Tibial nerve (tissue), 4 donors: ENCODE results near the gene TSHZ2. TPM values are rescaled to one million over a fixed set of nuclear protein-coding genes. Genes with fewer than 3 reads are reported as not detected.

Experiments
- DNase-seq, 2 donors: peaks; one replicate each; pipeline ENCODE4 v3.0.0-alpha.2; 2019; ENCODE audit warnings: low spot score in 2 of 2
- H3K27ac ChIP-seq, 4 donors: fragments of 200-600 bp; sonication (generic) in 3 of 4; one replicate each; pipeline ENCODE4 v1.5.1; 2017 to 2019; ENCODE audit warnings: mild to moderate bottlenecking in 1 of 4
- H3K27me3 ChIP-seq, 2 donors: fragments of 200-600 bp; sonication (generic) in 1 of 2; one replicate each; pipeline versions ENCODE4 v1.5.1 to v1.6.0; 2017 to 2019
- H3K36me3 ChIP-seq, 3 donors: fragments of 200-600 bp; sonication (generic); one replicate each; pipeline ENCODE4 v1.5.1; 2018 to 2019
- H3K4me1 ChIP-seq, 4 donors: fragments of 200-600 bp; sonication (generic) in 3 of 4; one replicate each; pipeline ENCODE4 v1.5.1; 2017 to 2019
- H3K4me3 ChIP-seq, 4 donors: fragments of 200-600 bp; sonication (generic) in 3 of 4; one replicate each; pipeline ENCODE4 v1.5.1; 2017 to 2019; ENCODE audit warnings: mild to moderate bottlenecking in 1 of 4, moderate library complexity in 1 of 4
- H3K9me3 ChIP-seq, 4 donors: fragments of 200-600 bp; sonication (generic) in 3 of 4; one replicate each; pipeline ENCODE4 v1.5.1; 2017 to 2019
- CTCF ChIP-seq, 5 experiments: fragments of 200-600 bp in 3 of 5; fragments of 450-650 bp in 2 of 5; sonication (generic) in 3 of 5; IDR thresholded peaks; one replicate each; pipeline ENCODE4 v1.5.1; 2016 to 2019; ENCODE audit warnings: antibody characterized with exemption in 5 of 5, mild to moderate bottlenecking in 3 of 5, moderate library complexity in 2 of 5
- EP300 ChIP-seq, 2 donors: sonication (generic); formaldehyde crosslinking; IDR thresholded peaks; one replicate each; pipeline ENCODE4 v1.6.1; 2017; ENCODE audit warnings: antibody characterized with exemption in 2 of 2, mild to moderate bottlenecking in 1 of 2
- POLR2A ChIP-seq, 2 donors: fragments of 450-650 bp; IDR thresholded peaks; one replicate each; pipeline ENCODE4 v1.6.1; 2017; ENCODE audit warnings: antibody characterized with exemption in 2 of 2, mild to moderate bottlenecking in 2 of 2, moderate library complexity in 2 of 2
- WGBS, 2 donors: methylation state at CpG; one replicate each; pipeline ENCODE4 v1.1.5; 2018; 5-methylcytosine and 5-hydroxymethylcytosine counted together
- total RNA-seq, 4 donors: library from RNA; depleted of rRNA; stranded (reverse); fragments of >200 nt; gene quantifications; one replicate each; pipeline ENCODE4 v1.1.0, GENCODE V29; 2016

The TSHZ2 gene
- total RNA-seq, 4 donors from 2014 or later, result 20.9 to 33.7 (median 25.1) TPM

- no peak overlapping the region for H3K4me3 ChIP-seq
- no peak for DNase-seq
- no peaks in the 10 kb centered on the region for H3K36me3 ChIP-seq
- no peak for TF ChIP-seq POLR2A (IDR thresholded peaks at IDR 0.05)
- TF ChIP-seq EP300 (IDR thresholded peaks at IDR 0.05), result no peak
- TF ChIP-seq CTCF (IDR thresholded peaks at IDR 0.05), result no peak
- 83 to 86% methylated on average over 4 of the region's 4 CpGs for WGBS, 2 donors
- no peaks in the 10 kb centered on the region for H3K9me3 ChIP-seq
- H3K27ac ChIP-seq, result peak overlapping the region in 1 of 4 donors; percentile 60
- no peaks in the 10 kb centered on the region for H3K27me3 ChIP-seq
- H3K4me1 ChIP-seq, result peaks cover 0 to 27% (median 0%) of the 10 kb centered on the region in 4 donors
Observed at GRCh38 chr20:53122853-53123252, 150.7 kb downstream of the TSHZ2 start.

- peak; percentile 44 to 72 for DNase-seq
- Histone ChIP-seq H3K27me3 (no peaks in the 10 kb centered on the region), H3K4me3 (no peak overlapping the region), H3K36me3 (no peaks in the 10 kb centered on the region), H3K9me3 (no peaks in the 10 kb centered on the region), H3K27ac (peak overlapping the region in 1 of 4 donors; percentile 60), H3K4me1 (peaks cover 0 to 27% (median 0%) of the 10 kb centered on the region in 4 donors)
- WGBS, 2 donors, result 72 to 76% methylated on average over 3 of the region's 3 CpGs
- TF ChIP-seq POLR2A (IDR thresholded peaks at IDR 0.05) (no peak), EP300 (IDR thresholded peaks at IDR 0.05) (peak; percentile 35 to 94), CTCF (IDR thresholded peaks at IDR 0.05) (peak in 1 of 5 experiments; percentile 24)
Observed at GRCh38 chr20:53124075-53124551, 152.0 kb downstream of the TSHZ2 start.

GRCh38 chr20:53124803-53125202, 152.6 kb downstream of the TSHZ2 start:
- TF ChIP-seq EP300 (IDR thresholded peaks at IDR 0.05) (no peak), CTCF (IDR thresholded peaks at IDR 0.05) (no peak), POLR2A (IDR thresholded peaks at IDR 0.05) (no peak)
- H3K9me3 ChIP-seq, result no peaks in the 10 kb centered on the region
- no peaks in the 10 kb centered on the region for H3K36me3 ChIP-seq
- 86 to 87% methylated on average over 3 of the region's 3 CpGs for WGBS, 2 donors
- H3K4me3 ChIP-seq, result no peak overlapping the region
- no peaks in the 10 kb centered on the region for H3K27me3 ChIP-seq
- peaks cover 0 to 27% (median 0%) of the 10 kb centered on the region in 4 donors for H3K4me1 ChIP-seq
- peak overlapping the region in 1 of 4 donors; percentile 55 for H3K27ac ChIP-seq
- no peak for DNase-seq

- Histone ChIP-seq H3K27ac (no peak overlapping the region), H3K9me3 (no peaks in the 10 kb centered on the region), H3K36me3 (no peaks in the 10 kb centered on the region), H3K4me1 (peaks cover 0 to 19% (median 0%) of the 10 kb centered on the region in 4 donors), H3K4me3 (no peak overlapping the region), H3K27me3 (no peaks in the 10 kb centered on the region)
- DNase-seq, result no peak
- TF ChIP-seq POLR2A (IDR thresholded peaks at IDR 0.05) (no peak), CTCF (IDR thresholded peaks at IDR 0.05) (no peak), EP300 (IDR thresholded peaks at IDR 0.05) (no peak)
- WGBS, 2 donors, result 63 to 71% methylated on average over 7 of the region's 7 CpGs
Observed at GRCh38 chr20:53126185-53126584, 154.0 kb downstream of the TSHZ2 start.

GRCh38 chr20:53127027-53127426, 154.9 kb downstream of the TSHZ2 start:
- H3K27ac ChIP-seq, result no peak overlapping the region
- H3K4me3 ChIP-seq, result no peak overlapping the region
- TF ChIP-seq CTCF (IDR thresholded peaks at IDR 0.05) (no peak), POLR2A (IDR thresholded peaks at IDR 0.05) (no peak), EP300 (IDR thresholded peaks at IDR 0.05) (no peak)
- WGBS, 2 donors, result 85 to 88% methylated on average over 2 of the region's 2 CpGs
- no peaks in the 10 kb centered on the region for H3K9me3 ChIP-seq
- no peaks in the 10 kb centered on the region for H3K27me3 ChIP-seq
- peaks cover 0 to 12% (median 0%) of the 10 kb centered on the region in 4 donors for H3K4me1 ChIP-seq
- H3K36me3 ChIP-seq, result no peaks in the 10 kb centered on the region
- no peak for DNase-seq
